ENCODE data around the gene PPP4R3A.

DNA sequence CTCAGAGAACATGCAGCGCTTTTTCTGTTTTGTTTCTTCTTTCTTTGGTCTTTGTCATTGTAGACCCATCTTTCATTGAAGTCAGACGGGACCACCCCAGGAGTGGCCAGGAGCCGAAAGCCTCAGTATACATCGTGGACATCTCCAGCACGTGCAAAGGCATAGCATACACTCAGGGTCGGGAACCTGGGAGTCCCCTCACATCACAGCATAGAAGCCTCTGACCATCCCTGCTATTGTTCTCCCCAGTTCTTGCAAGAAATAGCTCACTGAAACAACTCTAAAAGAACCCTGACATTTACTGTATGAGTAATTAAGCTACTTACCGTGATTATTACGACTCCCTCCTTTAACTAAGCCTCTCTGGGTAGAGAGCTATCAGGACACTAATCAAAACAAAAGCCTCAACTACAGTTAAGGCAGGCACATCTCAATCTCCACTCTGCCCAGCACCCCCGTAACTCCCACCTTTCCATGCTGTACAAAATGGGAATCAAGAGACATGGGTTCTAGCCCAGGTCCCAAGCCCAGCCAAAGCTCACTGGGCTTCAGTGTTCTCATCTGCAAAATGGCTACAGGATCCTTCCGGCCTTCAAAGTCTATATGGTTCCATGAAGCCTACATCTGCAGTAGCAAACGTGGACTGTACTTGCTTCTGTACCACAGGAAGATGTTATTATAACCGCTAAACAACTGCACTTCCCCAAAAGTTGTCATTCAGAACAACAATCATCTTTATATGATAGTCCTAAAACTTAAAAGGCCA, 99.2 kb downstream of the PPP4R3A start:
- TF ChIP-seq, protein P1, sequence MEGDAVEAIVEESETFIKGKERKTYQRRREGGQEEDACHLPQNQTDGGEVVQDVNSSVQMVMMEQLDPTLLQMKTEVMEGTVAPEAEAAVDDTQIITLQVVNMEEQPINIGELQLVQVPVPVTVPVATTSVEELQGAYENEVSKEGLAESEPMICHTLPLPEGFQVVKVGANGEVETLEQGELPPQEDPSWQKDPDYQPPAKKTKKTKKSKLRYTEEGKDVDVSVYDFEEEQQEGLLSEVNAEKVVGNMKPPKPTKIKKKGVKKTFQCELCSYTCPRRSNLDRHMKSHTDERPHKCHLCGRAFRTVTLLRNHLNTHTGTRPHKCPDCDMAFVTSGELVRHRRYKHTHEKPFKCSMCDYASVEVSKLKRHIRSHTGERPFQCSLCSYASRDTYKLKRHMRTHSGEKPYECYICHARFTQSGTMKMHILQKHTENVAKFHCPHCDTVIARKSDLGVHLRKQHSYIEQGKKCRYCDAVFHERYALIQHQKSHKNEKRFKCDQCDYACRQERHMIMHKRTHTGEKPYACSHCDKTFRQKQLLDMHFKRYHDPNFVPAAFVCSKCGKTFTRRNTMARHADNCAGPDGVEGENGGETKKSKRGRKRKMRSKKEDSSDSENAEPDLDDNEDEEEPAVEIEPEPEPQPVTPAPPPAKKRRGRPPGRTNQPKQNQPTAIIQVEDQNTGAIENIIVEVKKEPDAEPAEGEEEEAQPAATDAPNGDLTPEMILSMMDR (IDR thresholded peaks at IDR 0.05), result no peak
- TF ChIP-seq ZNF232 (CRISPR knock-in tag; IDR thresholded peaks at IDR 0.05) (no peak), KAT7 (CRISPR knock-in tag; IDR thresholded peaks at IDR 0.05; ENCODE audit: borderline replicate concordance) (no peak), SP1 (CRISPR knock-in tag; conservative IDR thresholded peaks at IDR 0.05) (no peak), CREM (CRISPR knock-in tag; IDR thresholded peaks at IDR 0.05) (no peak), ZNF396 (CRISPR knock-in tag; IDR thresholded peaks at IDR 0.05; ENCODE audit: borderline replicate concordance) (no peak), ZNF263 (CRISPR knock-in tag; IDR thresholded peaks at IDR 0.05; ENCODE audit: low read depth) (no peak), NFATC4 (CRISPR knock-in tag; IDR thresholded peaks at IDR 0.05) (no peak)
- TF ChIP-seq, protein P2, sequence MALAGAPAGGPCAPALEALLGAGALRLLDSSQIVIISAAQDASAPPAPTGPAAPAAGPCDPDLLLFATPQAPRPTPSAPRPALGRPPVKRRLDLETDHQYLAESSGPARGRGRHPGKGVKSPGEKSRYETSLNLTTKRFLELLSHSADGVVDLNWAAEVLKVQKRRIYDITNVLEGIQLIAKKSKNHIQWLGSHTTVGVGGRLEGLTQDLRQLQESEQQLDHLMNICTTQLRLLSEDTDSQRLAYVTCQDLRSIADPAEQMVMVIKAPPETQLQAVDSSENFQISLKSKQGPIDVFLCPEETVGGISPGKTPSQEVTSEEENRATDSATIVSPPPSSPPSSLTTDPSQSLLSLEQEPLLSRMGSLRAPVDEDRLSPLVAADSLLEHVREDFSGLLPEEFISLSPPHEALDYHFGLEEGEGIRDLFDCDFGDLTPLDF (CRISPR knock-in tag; IDR thresholded peaks at IDR 0.05), result no peak
- TF ChIP-seq, protein P3, sequence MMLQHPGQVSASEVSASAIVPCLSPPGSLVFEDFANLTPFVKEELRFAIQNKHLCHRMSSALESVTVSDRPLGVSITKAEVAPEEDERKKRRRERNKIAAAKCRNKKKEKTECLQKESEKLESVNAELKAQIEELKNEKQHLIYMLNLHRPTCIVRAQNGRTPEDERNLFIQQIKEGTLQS (CRISPR knock-in tag; conservative IDR thresholded peaks at IDR 0.05), result no peak
- TF ChIP-seq, protein P4, sequence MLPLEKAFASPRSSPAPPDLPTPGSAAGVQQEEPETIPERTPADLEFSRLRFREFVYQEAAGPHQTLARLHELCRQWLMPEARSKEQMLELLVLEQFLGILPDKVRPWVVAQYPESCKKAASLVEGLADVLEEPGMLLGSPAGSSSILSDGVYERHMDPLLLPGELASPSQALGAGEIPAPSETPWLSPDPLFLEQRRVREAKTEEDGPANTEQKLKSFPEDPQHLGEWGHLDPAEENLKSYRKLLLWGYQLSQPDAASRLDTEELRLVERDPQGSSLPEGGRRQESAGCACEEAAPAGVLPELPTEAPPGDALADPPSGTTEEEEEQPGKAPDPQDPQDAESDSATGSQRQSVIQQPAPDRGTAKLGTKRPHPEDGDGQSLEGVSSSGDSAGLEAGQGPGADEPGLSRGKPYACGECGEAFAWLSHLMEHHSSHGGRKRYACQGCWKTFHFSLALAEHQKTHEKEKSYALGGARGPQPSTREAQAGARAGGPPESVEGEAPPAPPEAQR (CRISPR knock-in tag; IDR thresholded peaks at IDR 0.05), result no peak
